ENCODE data around the gene ZNF845.

DNA sequence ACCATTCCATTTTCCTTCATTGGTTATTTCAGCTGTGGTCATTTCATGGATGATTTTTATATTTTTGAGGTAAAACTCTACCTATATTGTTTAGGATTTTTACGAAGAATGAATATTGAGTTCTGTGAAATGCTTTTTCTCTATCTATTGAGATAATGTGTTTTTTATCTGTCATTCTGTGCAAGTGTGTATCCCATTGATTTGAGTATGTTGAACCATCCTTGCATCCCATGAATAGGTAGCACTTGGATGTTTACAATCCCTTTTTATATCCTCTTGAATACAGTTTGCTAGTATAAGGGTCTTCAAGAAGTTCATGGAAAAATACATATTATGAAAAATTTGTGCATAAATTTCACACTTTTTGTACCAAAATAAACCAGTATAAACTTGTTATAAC is 22.2 kb downstream of the ZNF845 start:
- TF ChIP-seq, protein P1, sequence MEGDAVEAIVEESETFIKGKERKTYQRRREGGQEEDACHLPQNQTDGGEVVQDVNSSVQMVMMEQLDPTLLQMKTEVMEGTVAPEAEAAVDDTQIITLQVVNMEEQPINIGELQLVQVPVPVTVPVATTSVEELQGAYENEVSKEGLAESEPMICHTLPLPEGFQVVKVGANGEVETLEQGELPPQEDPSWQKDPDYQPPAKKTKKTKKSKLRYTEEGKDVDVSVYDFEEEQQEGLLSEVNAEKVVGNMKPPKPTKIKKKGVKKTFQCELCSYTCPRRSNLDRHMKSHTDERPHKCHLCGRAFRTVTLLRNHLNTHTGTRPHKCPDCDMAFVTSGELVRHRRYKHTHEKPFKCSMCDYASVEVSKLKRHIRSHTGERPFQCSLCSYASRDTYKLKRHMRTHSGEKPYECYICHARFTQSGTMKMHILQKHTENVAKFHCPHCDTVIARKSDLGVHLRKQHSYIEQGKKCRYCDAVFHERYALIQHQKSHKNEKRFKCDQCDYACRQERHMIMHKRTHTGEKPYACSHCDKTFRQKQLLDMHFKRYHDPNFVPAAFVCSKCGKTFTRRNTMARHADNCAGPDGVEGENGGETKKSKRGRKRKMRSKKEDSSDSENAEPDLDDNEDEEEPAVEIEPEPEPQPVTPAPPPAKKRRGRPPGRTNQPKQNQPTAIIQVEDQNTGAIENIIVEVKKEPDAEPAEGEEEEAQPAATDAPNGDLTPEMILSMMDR (IDR thresholded peaks at IDR 0.05), result no peak
- TF ChIP-seq POLR2A (IDR thresholded peaks at IDR 0.05), result no peak
- TF ChIP-seq POLR2AphosphoS5 (IDR thresholded peaks at IDR 0.05), result no peak
